GM19328 (cell line): Measurements from ENCODE around the gene PDCL2.
A peak's percentile ranks its signal among the peaks of the same experiment; 100 is the strongest.
"Not testable (repeated sequence)": the region's sequence is repeated elsewhere in the genome, so short reads cannot be mapped to it uniquely, and the experiment has no call there.

Source experiments
- ATAC-seq: cut with Tn5 transposase; IDR thresholded peaks from one replicate; pipeline ENCODE4 v1.9.1; 2021; ENCODE audit warnings: mild to moderate bottlenecking, moderate library complexity; ENCODE audit not compliant: unreplicated experiment

PDCL2 gene

GRCh38 chr4:55598641-55599040, 6.6 kb upstream of the PDCL2 start:
- no peak for ATAC-seq

- no peak for ATAC-seq
Observed at GRCh38 chr4:55588160-55588559, 3.9 kb downstream of the PDCL2 start.

- not testable (repeated sequence) for ATAC-seq
Observed at GRCh38 chr4:55582773-55583172, 9.3 kb downstream of the PDCL2 start.

GRCh38 chr4:55578341-55579010, 13.6 kb downstream of the PDCL2 start:
- no peak for ATAC-seq

- no peak for ATAC-seq
Observed at GRCh38 chr4:55575513-55575912, 16.5 kb downstream of the PDCL2 start.

- no peak for ATAC-seq
Observed at GRCh38 chr4:55574252-55574651, 17.8 kb downstream of the PDCL2 start.

- no peak for ATAC-seq
Observed at GRCh38 chr4:55571806-55572205, 20.2 kb downstream of the PDCL2 start.

GRCh38 chr4:55568905-55569504, 23.0 kb downstream of the PDCL2 start:
- ATAC-seq: peak; percentile 84

GRCh38 chr4:55561889-55562288, 30.2 kb downstream of the PDCL2 start:
- peak; percentile 99 for ATAC-seq

GRCh38 chr4:55560096-55560495, 31.9 kb downstream of the PDCL2 start:
- ATAC-seq: no peak

GRCh38 chr4:55554453-55555030, 37.5 kb downstream of the PDCL2 start:
- no peak for ATAC-seq

- no peak for ATAC-seq
Observed at GRCh38 chr4:55553441-55554201, 38.4 kb downstream of the PDCL2 start.

GRCh38 chr4:55551964-55552363, 40.1 kb downstream of the PDCL2 start:
- not testable (repeated sequence) for ATAC-seq

GRCh38 chr4:55549888-55550287, 42.2 kb downstream of the PDCL2 start:
- no peak for ATAC-seq

GRCh38 chr4:55547918-55548317, 44.1 kb downstream of the PDCL2 start:
- no peak for ATAC-seq

GRCh38 chr4:55547466-55547770, 44.6 kb downstream of the PDCL2 start:
- ATAC-seq: no peak

- ATAC-seq: peak; percentile 68
Observed at GRCh38 chr4:55546756-55547465, 45.1 kb downstream of the PDCL2 start, which contains the start of gene CLOCK. TSS of gene CLOCK (minus strand) at chr4:55546909. CDS start at chr4:55482785, 64,124 bp downstream.

GRCh38 chr4:55546506-55546755, 45.6 kb downstream of the PDCL2 start:
- peak; percentile 41 for ATAC-seq

- ATAC-seq: peak; percentile 42
Observed at GRCh38 chr4:55545641-55546505, 46.2 kb downstream of the PDCL2 start.

GRCh38 chr4:55545151-55545550, 46.9 kb downstream of the PDCL2 start:
- ATAC-seq: no peak
